Astrocyte of the spinal cord (primary cell): ENCODE measurements around the gene DNAJC5G.

ENCODE experiments used
- DNase-seq: peaks from one replicate; pipeline ENCODE4 v3.0.0; 2011; ENCODE audit warnings: low read depth, low spot score
- H3K4me3 ChIP-seq: 2 replicates; pipeline ENCODE4 v1.5.1; 2011; ENCODE audit warnings: low read depth, mild to moderate bottlenecking, low read length, moderate library complexity
- CTCF ChIP-seq: IDR thresholded peaks from 2 replicates; pipeline ENCODE4 v1.5.1; 2012; ENCODE audit warnings: low read depth, mild to moderate bottlenecking, low read length, inconsistent platforms
- in situ Hi-C: cut with HindIII; loops from 2 replicates; pipeline ENCODE4 v1.10.0; 2017; ENCODE audit warnings: low sequenced_read_pairs

DNAJC5G gene

GRCh38 chr2:27322301-27322765, 47.1 kb downstream of the DNAJC5G start:
- TF ChIP-seq CTCF, result no peak
- in situ Hi-C loops, result no loop called here
- H3K4me3 ChIP-seq, result peak overlapping the region; percentile 95
- no peak for DNase-seq

GRCh38 chr2:27322766-27323595, 47.7 kb downstream of the DNAJC5G start, which contains the start of gene MPV17:
Gene MPV17, minus strand, starts transcription at chr2:27323097. Its CDS starts 580 bp downstream, at chr2:27322517.
- H3K4me3 ChIP-seq, result peak within 1 kb of the TSS; percentile 95
- in situ Hi-C loops, result no loop called here
- no peak for TF ChIP-seq CTCF
- peak; percentile 91 for DNase-seq

- in situ Hi-C loops, result no loop called here
- no peak for TF ChIP-seq CTCF
- H3K4me3 ChIP-seq, result peak overlapping the region; percentile 95
- DNase-seq, result no peak
Measured at GRCh38 chr2:27323596-27324285, 48.5 kb downstream of the DNAJC5G start.

- DNase-seq, result no peak
- TF ChIP-seq CTCF, result no peak
- in situ Hi-C loops, result no loop called here
- H3K4me3 ChIP-seq, result no peak overlapping the region
Measured at GRCh38 chr2:27324720-27325119, 49.5 kb downstream of the DNAJC5G start.
